Stimulated activated CD4-positive, alpha-beta T cell treated with anti-CD3 and anti-CD28 coated beads, Interleukin-12 subunit alpha, Interleukin-12 subunit beta, amount 100 ng/mL, for 24 hours (primary cell): ENCODE data around the gene DENND1B.
"Not testable (repeated sequence)": the region's sequence is repeated elsewhere in the genome, so short reads cannot be mapped to it uniquely, and the experiment has no call there.

Experiments
- DNase-seq, 2 experiments: peaks; one replicate each; pipeline ENCODE4 v3.0.0-alpha.2; 2020; ENCODE audit warnings: low read depth in 2 of 2

DENND1B gene

GRCh38 chr1:197743578-197743977 is 31.7 kb downstream of the DENND1B start:
- no peak for DNase-seq

GRCh38 chr1:197740992-197741391 is 34.3 kb downstream of the DENND1B start:
- no peak for DNase-seq

- DNase-seq, result no peak
Observed at GRCh38 chr1:197738927-197739326, 36.4 kb downstream of the DENND1B start.

- DNase-seq, result no peak
Observed at GRCh38 chr1:197737916-197738315, 37.4 kb downstream of the DENND1B start.

- DNase-seq, result no peak
Observed at GRCh38 chr1:197736685-197737084, 38.6 kb downstream of the DENND1B start.

GRCh38 chr1:197735461-197735860 is 39.8 kb downstream of the DENND1B start:
- DNase-seq, result no peak

GRCh38 chr1:197733324-197733723 is 42.0 kb downstream of the DENND1B start:
- no peak for DNase-seq

- no peak for DNase-seq
Observed at GRCh38 chr1:197732187-197732586, 43.1 kb downstream of the DENND1B start.

- DNase-seq, result no peak
Observed at GRCh38 chr1:197731449-197731848, 43.8 kb downstream of the DENND1B start.

- DNase-seq, result no peak
Observed at GRCh38 chr1:197725976-197726375, 49.3 kb downstream of the DENND1B start.

GRCh38 chr1:197725044-197725443 is 50.2 kb downstream of the DENND1B start:
- no peak for DNase-seq

GRCh38 chr1:197715806-197716205 is 59.5 kb downstream of the DENND1B start:
- DNase-seq, result no peak

- DNase-seq, result no peak
Observed at GRCh38 chr1:197706601-197707000, 68.7 kb downstream of the DENND1B start.

GRCh38 chr1:197705941-197706340 is 69.3 kb downstream of the DENND1B start:
- no peak for DNase-seq

GRCh38 chr1:197700688-197701087 is 74.6 kb downstream of the DENND1B start:
- not testable (repeated sequence) for DNase-seq

GRCh38 chr1:197696372-197696771 is 78.9 kb downstream of the DENND1B start:
- DNase-seq, result no peak

GRCh38 chr1:197695961-197696360 is 79.3 kb downstream of the DENND1B start:
- DNase-seq, result no peak

- no peak for DNase-seq
Observed at GRCh38 chr1:197692965-197693364, 82.3 kb downstream of the DENND1B start.

- DNase-seq, result no peak
Observed at GRCh38 chr1:197691816-197692215, 83.5 kb downstream of the DENND1B start.

GRCh38 chr1:197690074-197690473 is 85.2 kb downstream of the DENND1B start:
- DNase-seq, result no peak

GRCh38 chr1:197688233-197688632 is 87.0 kb downstream of the DENND1B start:
- DNase-seq, result no peak

GRCh38 chr1:197686702-197687355 is 88.5 kb downstream of the DENND1B start:
- no peak for DNase-seq

GRCh38 chr1:197686231-197686630 is 89.0 kb downstream of the DENND1B start:
- no peak for DNase-seq

GRCh38 chr1:197685785-197686184 is 89.5 kb downstream of the DENND1B start:
- no peak for DNase-seq
